GM21528 (cell line): ENCODE measurements around the gene RPL39L.
"Not testable (repeated sequence)": the region's sequence is repeated elsewhere in the genome, so short reads cannot be mapped to it uniquely, and the experiment has no call there.

Experiments
- ATAC-seq: cut with Tn5 transposase; IDR thresholded peaks from one replicate; pipeline ENCODE4 v1.9.1; 2021; ENCODE audit warnings: mild to moderate bottlenecking, moderate library complexity; ENCODE audit not compliant: unreplicated experiment, low FRiP score

RPL39L gene

GRCh38 chr3:187139126-187139894, at the start of gene RPL39L:
RPL39L (minus strand) TSS chr3:187139496; CDS start chr3:187121300, 18,196 bp downstream.
- peak; percentile 99 for ATAC-seq

GRCh38 chr3:187188931-187189330, 49.6 kb upstream of the RPL39L start:
- ATAC-seq = no peak

- no peak for ATAC-seq
Observed at GRCh38 chr3:187186801-187187421, 47.6 kb upstream of the RPL39L start.

- no peak for ATAC-seq
Observed at GRCh38 chr3:187186375-187186774, 47.1 kb upstream of the RPL39L start.

- ATAC-seq = no peak
Observed at GRCh38 chr3:187185759-187186158, 46.5 kb upstream of the RPL39L start.

- no peak for ATAC-seq
Observed at GRCh38 chr3:187183903-187184302, 44.6 kb upstream of the RPL39L start.

GRCh38 chr3:187183210-187183862, 44.0 kb upstream of the RPL39L start:
- ATAC-seq = peak; percentile 52

GRCh38 chr3:187181454-187182170, 42.3 kb upstream of the RPL39L start:
- ATAC-seq = no peak

GRCh38 chr3:187172929-187173328, 33.6 kb upstream of the RPL39L start:
- no peak for ATAC-seq

GRCh38 chr3:187170911-187171310, 31.6 kb upstream of the RPL39L start:
- ATAC-seq = not testable (repeated sequence)

GRCh38 chr3:187169231-187169960, 30.1 kb upstream of the RPL39L start:
- no peak for ATAC-seq

GRCh38 chr3:187167777-187168176, 28.5 kb upstream of the RPL39L start:
- ATAC-seq = no peak

GRCh38 chr3:187166750-187167149, 27.5 kb upstream of the RPL39L start:
- ATAC-seq = no peak

GRCh38 chr3:187165144-187165543, 25.8 kb upstream of the RPL39L start:
- ATAC-seq = no peak

- ATAC-seq = no peak
Observed at GRCh38 chr3:187162265-187162953, 23.1 kb upstream of the RPL39L start.

GRCh38 chr3:187161556-187161955, 22.3 kb upstream of the RPL39L start:
- no peak for ATAC-seq

- no peak for ATAC-seq
Observed at GRCh38 chr3:187150599-187150998, 11.3 kb upstream of the RPL39L start.

GRCh38 chr3:187150186-187150585, 10.9 kb upstream of the RPL39L start:
- ATAC-seq = no peak

- ATAC-seq = no peak
Observed at GRCh38 chr3:187146389-187146788, 7.1 kb upstream of the RPL39L start.
